Testis (tissue), 3 donors: ENCODE measurements around the gene DAPL1. TPM values are rescaled to one million over a fixed set of nuclear protein-coding genes. Genes with fewer than 3 reads are reported as not detected.

Source experiments
- DNase-seq: peaks from one replicate; pipeline ENCODE4 v3.0.0-alpha.2; 2019
- H3K27ac ChIP-seq, 2 donors: fragments of 200-600 bp; sonication (generic); one replicate each; pipeline ENCODE4 v1.5.1; 2019
- H3K27me3 ChIP-seq: fragments of 200-600 bp; sonication (generic); one replicate; pipeline ENCODE4 v1.5.1; 2019
- H3K36me3 ChIP-seq: fragments of 200-600 bp; sonication (generic); one replicate; pipeline ENCODE4 v1.5.1; 2017; ENCODE audit warnings: low read depth; ENCODE audit errors: missing control alignments
- H3K4me1 ChIP-seq: fragments of 200-600 bp; sonication (generic); one replicate; pipeline ENCODE4 v1.5.1; 2019
- H3K4me3 ChIP-seq, 2 donors: fragments of 200-600 bp; sonication (generic); one replicate each; pipeline ENCODE4 v1.5.1; 2017 to 2019
- H3K9me3 ChIP-seq: fragments of 200-600 bp; sonication (generic); one replicate; pipeline ENCODE4 v1.5.1; 2017
- POLR2A ChIP-seq: fragments of 450-650 bp; IDR thresholded peaks from one replicate; pipeline ENCODE4 v1.6.1; 2017; ENCODE audit warnings: antibody characterized with exemption, mild to moderate bottlenecking, moderate library complexity
- WGBS, 2 donors: methylation state at CpG; one replicate each; pipeline ENCODE4 v1.1.5; 2018; 5-methylcytosine and 5-hydroxymethylcytosine counted together
- intact Hi-C: fragments of 100-400 bp; cut with DNase I; formaldehyde crosslinking; loops from one replicate; pipeline ENCODE4 v1.15.1; 2023; ENCODE audit warnings: low total_unique reads
- polyA plus RNA-seq: library from polyadenylated mRNA; stranded (reverse); fragments of 350-450 nt; fragmentation: Illumina TruSeq; extraction: RNeasy Lipid Tissue Mini Kit (QIAGEN cat#74804); gene quantifications from one replicate; pipeline ENCODE4 v1.2.3, GENCODE V29; 2014; ENCODE audit warnings: low read depth, low replicate concordance; ENCODE audit not compliant: insufficient read depth
- total RNA-seq, 2 donors: library from RNA; depleted of rRNA; stranded (reverse); fragments of >200 nt; gene quantifications; one replicate each; pipeline ENCODE4 v1.2.3, GENCODE V29; 2016
- TF ChIP-seq, protein P1 (sequence below), 3 experiments: fragments of 450-650 bp in 2 of 3; fragments of 200-600 bp in 1 of 3; sonication (generic) in 1 of 3; IDR thresholded peaks; one replicate each; pipeline ENCODE4 v1.5.1; 2016 to 2019; ENCODE audit warnings: antibody characterized with exemption in 3 of 3, mild to moderate bottlenecking in 2 of 3, moderate library complexity in 1 of 3

The DAPL1 gene
- total and polyA plus RNA-seq, 3 donors from 2014 or later = 4.2 to 4.4 TPM; not detected in 1

DNA sequence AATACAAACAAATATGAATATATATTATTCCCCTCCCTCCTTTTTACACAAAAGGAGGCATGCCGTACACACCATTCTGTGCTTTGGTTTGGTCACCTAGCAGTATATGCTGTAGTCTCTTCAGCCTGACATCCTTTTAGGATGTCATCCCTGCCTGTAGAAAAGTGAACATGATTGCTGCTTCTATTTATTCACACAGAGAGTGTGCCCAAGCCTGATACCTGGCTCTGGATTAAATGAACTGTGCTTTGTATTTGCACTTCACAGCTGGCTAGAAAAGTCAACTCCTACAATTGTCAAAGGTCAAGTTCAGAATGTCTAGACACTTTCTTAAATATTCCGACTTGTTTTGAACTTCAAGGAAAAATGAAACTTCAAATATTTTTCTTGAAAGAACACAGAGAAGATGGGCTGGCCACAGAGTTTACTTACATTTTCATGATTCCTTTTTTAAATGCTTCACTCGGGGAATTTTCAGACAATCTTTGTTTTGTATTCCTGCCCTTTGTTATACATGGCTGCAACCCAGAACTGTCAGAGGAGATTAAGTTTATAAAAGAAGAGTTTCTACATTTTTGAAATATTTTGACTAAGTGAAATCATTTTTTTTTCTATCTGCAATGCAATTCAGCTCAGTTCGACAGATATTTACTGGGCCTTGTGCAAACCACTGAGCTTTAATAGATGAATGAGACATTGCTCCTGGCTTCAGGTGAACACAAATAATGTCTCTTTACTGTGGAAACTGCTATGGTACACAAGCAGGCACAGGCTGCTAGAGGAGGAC lies 33.5 kb downstream of the DAPL1 start:
- Histone ChIP-seq H3K9me3 (no peaks in the 10 kb centered on the region), H3K36me3 (no peaks in the 10 kb centered on the region), H3K4me3 (no peak overlapping the region), H3K27ac (no peak overlapping the region), H3K27me3 (no peaks in the 10 kb centered on the region), H3K4me1 (peaks cover 14% of the 10 kb centered on the region)
- DNase-seq = no peak
- WGBS, 2 donors = 35 to 50% methylated on average over 4 of the region's 4 CpGs
- no peak for TF ChIP-seq POLR2A
- TF ChIP-seq, protein P1, sequence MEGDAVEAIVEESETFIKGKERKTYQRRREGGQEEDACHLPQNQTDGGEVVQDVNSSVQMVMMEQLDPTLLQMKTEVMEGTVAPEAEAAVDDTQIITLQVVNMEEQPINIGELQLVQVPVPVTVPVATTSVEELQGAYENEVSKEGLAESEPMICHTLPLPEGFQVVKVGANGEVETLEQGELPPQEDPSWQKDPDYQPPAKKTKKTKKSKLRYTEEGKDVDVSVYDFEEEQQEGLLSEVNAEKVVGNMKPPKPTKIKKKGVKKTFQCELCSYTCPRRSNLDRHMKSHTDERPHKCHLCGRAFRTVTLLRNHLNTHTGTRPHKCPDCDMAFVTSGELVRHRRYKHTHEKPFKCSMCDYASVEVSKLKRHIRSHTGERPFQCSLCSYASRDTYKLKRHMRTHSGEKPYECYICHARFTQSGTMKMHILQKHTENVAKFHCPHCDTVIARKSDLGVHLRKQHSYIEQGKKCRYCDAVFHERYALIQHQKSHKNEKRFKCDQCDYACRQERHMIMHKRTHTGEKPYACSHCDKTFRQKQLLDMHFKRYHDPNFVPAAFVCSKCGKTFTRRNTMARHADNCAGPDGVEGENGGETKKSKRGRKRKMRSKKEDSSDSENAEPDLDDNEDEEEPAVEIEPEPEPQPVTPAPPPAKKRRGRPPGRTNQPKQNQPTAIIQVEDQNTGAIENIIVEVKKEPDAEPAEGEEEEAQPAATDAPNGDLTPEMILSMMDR (IDR thresholded peaks at IDR 0.05) = no peak
- intact Hi-C loops = no loop called here

DNA sequence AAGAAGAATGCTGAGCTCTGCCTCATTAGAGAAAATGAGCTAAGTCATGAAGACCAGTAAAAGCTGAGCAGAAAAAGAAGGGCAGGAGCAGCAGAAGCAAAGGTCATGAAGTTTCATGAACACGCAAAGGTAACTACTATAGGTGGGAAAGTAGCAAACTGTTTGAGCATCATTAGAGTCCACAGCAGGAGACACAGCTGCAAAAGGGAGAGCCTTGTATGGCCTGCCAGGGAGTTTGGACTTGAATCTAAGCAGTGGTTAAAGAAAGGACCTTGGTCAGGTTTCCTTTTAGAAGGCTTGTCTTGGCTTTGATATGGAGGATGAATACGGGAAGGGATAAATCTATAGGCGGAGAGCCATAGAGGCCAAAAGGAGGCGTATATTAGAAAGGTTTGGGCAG lies 34.0 kb downstream of the DAPL1 start:
- Histone ChIP-seq H3K27ac (no peak overlapping the region), H3K4me3 (no peak overlapping the region), H3K36me3 (no peaks in the 10 kb centered on the region), H3K27me3 (no peaks in the 10 kb centered on the region), H3K9me3 (no peaks in the 10 kb centered on the region), H3K4me1 (peaks cover 14% of the 10 kb centered on the region)
- WGBS, 2 donors = 72 to 78% methylated on average over 4 of the region's 4 CpGs
- TF ChIP-seq, protein P1 (IDR thresholded peaks at IDR 0.05) = no peak
- TF ChIP-seq POLR2A = no peak
- no peak for DNase-seq
- intact Hi-C loops = no loop called here

DNA sequence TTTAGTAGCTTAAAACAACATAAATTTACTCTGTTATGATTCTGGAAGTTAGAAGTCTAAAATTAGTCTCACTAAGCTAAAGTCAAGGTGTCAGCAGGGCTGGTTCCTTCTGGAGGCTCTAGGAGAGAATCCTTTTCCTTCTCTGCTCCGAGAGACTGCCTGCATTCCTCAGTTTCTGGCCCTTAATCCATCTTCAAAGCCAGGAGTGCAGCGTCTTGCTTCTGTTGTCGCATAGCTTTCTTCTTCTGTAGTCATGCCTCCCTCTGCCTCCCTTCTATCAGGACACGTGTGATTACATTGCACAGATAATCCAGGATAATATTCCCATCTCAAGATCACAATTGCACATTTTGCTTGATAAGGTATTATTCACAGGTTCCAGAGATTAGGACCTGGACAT lies 35.1 kb downstream of the DAPL1 start:
- 56 to 75% methylated on average over 4 of the region's 4 CpGs for WGBS, 2 donors
- Histone ChIP-seq H3K9me3 (no peaks in the 10 kb centered on the region), H3K4me3 (no peak overlapping the region), H3K27me3 (no peaks in the 10 kb centered on the region), H3K4me1 (peaks cover 14% of the 10 kb centered on the region), H3K27ac (no peak overlapping the region), H3K36me3 (no peaks in the 10 kb centered on the region)
- intact Hi-C loops = no loop called here
- no peak for TF ChIP-seq POLR2A
- DNase-seq = no peak

- no peak for DNase-seq
- TF ChIP-seq POLR2A = no peak
- TF ChIP-seq, protein P1 (IDR thresholded peaks at IDR 0.05) = no peak
- no peaks in the 10 kb centered on the region for H3K4me1 ChIP-seq
- no peak overlapping the region for H3K27ac ChIP-seq
- H3K9me3 ChIP-seq = no peaks in the 10 kb centered on the region
- H3K27me3 ChIP-seq = no peaks in the 10 kb centered on the region
- intact Hi-C loops = no loop called here
- no peak overlapping the region for H3K4me3 ChIP-seq
- no peaks in the 10 kb centered on the region for H3K36me3 ChIP-seq
- WGBS, 2 donors = 70 to 84% methylated on average over 3 of the region's 3 CpGs
Observed at GRCh38 chr2:158835431-158835830, 40.3 kb downstream of the DAPL1 start.

DNA sequence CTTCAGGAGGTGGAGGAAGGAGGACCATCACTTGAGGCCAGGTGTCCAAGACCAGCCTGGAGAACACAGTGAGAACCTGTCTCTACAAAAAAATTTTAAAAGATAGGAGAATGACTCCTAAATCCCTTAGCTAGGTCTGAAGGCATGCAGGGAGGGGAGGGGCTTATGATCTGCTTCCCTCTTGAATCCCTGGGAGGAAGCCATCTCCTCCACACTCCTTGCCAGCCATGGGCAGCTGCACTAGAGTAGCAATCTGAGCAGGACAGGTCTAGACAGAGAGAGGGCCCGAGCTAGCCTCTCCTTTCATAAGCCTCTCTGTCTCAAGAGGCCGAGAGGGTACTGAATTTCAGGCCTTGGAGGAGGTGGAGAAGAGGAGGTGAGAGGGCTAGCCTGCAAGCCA lies 42.5 kb downstream of the DAPL1 start:
- DNase-seq = no peak

More for the DNA sequence above, 42.5 kb downstream of the DAPL1 start:
- no peaks in the 10 kb centered on the region for H3K27me3 ChIP-seq
- H3K27ac ChIP-seq = no peak overlapping the region
- no peak overlapping the region for H3K4me3 ChIP-seq
- TF ChIP-seq, protein P1 (IDR thresholded peaks at IDR 0.05) = no peak
- TF ChIP-seq POLR2A = no peak
- intact Hi-C loops = no loop called here
- WGBS, 2 donors = 84 to 85% methylated on average over 2 of the region's 2 CpGs
- no peaks in the 10 kb centered on the region for H3K36me3 ChIP-seq
- H3K4me1 ChIP-seq = no peaks in the 10 kb centered on the region
- no peaks in the 10 kb centered on the region for H3K9me3 ChIP-seq
